H7 (cell line): ENCODE results near the gene COL8A2. TPM values are rescaled to one million over a fixed set of nuclear protein-coding genes. Genes with fewer than 3 reads are reported as not detected.
A peak's percentile ranks its signal among the peaks of the same experiment; 100 is the strongest.

ENCODE experiments used
- DNase-seq: peaks from one replicate; pipeline ENCODE4 v3.0.0; 2012
- H3K27me3 ChIP-seq: 2 replicates; pipeline ENCODE4 v1.6.0; 2011; ENCODE audit warnings: mild to moderate bottlenecking, low read length; ENCODE audit not compliant: control insufficient read depth, insufficient read depth
- H3K36me3 ChIP-seq: replicated peaks from 2 replicates; pipeline ENCODE4 v1.5.1; 2011; ENCODE audit warnings: low read length; ENCODE audit not compliant: control insufficient read depth, insufficient read depth
- H3K4me3 ChIP-seq: 2 replicates; pipeline ENCODE4 v1.5.1; 2011; ENCODE audit warnings: low read depth, mild to moderate bottlenecking, control low read depth, low read length, moderate library complexity; ENCODE audit not compliant: insufficient read depth
- total RNA-seq: library from RNA; depleted of rRNA; stranded (reverse); fragments of >200 nt; shearing (Covaris generic); gene quantifications from 2 replicates; pipeline ENCODE4 v1.2.3, GENCODE V29; 2014

COL8A2 gene
- total RNA-seq, 1 experiment from 2014 or later, result 1.6 TPM

GRCh38 chr1:36135796-36136195 lies 10.8 kb upstream of the COL8A2 start:
- no peaks in the 10 kb centered on the region for H3K27me3 ChIP-seq
- DNase-seq, result no peak
- peaks cover 11% of the 10 kb centered on the region for H3K36me3 ChIP-seq
- H3K4me3 ChIP-seq, result no peak overlapping the region

GRCh38 chr1:36135330-36135667 lies 10.3 kb upstream of the COL8A2 start:
- Histone ChIP-seq H3K4me3 (no peak overlapping the region), H3K36me3 (peaks cover 11% of the 10 kb centered on the region), H3K27me3 (no peaks in the 10 kb centered on the region)
- DNase-seq, result no peak

DNA sequence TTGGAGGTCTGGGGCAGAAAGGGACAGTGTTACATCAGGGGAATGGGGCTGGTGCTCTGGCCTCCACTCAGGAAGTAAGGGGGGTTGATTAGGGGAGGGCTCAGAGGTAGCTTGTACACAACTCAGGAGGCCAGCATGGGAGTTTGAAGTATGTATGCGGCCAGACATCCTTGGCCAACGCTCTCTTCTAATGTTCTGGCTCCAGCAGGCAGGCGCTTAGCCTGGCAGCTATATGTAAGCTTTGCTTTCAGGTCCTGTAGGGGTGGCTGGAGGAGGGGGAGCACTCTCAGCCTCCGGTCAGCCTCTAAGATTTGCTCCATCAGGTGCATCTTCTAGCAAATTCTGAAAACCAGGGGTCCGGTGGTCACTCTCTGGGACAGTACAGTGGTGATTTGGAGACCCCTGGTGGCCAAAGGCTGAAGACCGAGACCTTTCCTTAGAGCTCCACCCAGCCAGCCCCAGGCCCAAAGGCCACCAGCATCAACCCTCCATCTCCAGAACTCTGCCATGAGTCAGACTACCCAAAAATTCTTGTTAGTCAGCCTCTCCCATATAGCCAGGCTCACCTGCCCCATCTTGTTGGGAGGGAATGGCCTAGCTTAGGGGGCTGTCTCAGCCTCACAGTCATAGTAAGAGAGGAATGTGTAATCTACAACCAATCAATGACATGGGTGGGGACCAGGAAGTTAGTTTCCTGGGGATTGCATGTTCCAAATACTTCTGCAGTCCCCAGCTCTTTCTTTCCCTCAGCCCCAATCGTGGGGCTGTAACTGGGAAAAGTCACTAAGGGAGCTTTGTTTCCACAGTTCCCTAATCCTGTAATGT lies 9.7 kb upstream of the COL8A2 start:
- H3K36me3 ChIP-seq, result peaks cover 11% of the 10 kb centered on the region
- no peaks in the 10 kb centered on the region for H3K27me3 ChIP-seq
- no peak overlapping the region for H3K4me3 ChIP-seq
- peak; percentile 94 for DNase-seq

- peak; percentile 44 for DNase-seq
- Histone ChIP-seq H3K27me3 (no peaks in the 10 kb centered on the region), H3K4me3 (no peak overlapping the region), H3K36me3 (peaks cover 9% of the 10 kb centered on the region)
Measured at GRCh38 chr1:36134031-36134430, 9.0 kb upstream of the COL8A2 start.

DNA sequence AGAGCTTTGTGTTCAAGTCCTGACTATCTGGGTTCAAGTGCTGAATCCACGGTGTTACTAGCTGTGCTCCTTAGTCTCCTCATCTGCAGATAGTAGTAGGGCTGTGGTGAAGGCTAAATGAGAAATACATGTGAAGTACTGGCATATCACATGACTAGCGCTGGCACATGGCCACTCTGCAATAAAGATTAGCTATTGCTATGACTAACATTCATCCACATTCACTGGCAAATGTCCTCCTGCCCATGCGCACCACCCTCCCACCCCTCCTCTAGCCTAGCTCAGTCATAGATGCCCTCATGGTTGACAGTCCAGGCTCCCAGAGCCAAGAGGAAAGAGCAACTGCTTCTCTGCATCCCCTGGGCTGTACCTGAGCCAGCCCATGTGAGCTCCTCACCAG lies 8.5 kb upstream of the COL8A2 start:
- no peak overlapping the region for H3K4me3 ChIP-seq
- H3K36me3 ChIP-seq, result peaks cover 9% of the 10 kb centered on the region
- no peaks in the 10 kb centered on the region for H3K27me3 ChIP-seq
- no peak for DNase-seq

- peaks cover 3% of the 10 kb centered on the region for H3K36me3 ChIP-seq
- no peak overlapping the region for H3K4me3 ChIP-seq
- H3K27me3 ChIP-seq, result no peaks in the 10 kb centered on the region
- no peak for DNase-seq
Measured at GRCh38 chr1:36132029-36132428, 7.0 kb upstream of the COL8A2 start.

DNA sequence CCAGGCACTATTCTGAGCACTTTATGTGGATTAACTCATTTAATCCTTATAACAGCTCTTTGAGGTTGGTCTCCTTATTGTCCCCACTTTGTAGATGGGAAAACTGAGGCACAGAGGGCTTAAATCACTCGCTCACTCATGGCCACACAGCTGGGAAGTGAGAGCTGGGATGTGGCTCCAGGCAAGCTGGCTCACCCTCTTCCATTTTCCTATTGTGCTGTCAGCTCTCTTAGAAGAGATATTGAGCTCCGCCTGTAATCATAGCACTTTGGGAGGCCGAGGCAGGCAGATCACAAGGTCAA lies 3.8 kb upstream of the COL8A2 start:
- Histone ChIP-seq H3K27me3 (peaks cover 21% of the 10 kb centered on the region), H3K36me3 (no peaks in the 10 kb centered on the region), H3K4me3 (no peak overlapping the region)
- DNase-seq, result no peak

DNA sequence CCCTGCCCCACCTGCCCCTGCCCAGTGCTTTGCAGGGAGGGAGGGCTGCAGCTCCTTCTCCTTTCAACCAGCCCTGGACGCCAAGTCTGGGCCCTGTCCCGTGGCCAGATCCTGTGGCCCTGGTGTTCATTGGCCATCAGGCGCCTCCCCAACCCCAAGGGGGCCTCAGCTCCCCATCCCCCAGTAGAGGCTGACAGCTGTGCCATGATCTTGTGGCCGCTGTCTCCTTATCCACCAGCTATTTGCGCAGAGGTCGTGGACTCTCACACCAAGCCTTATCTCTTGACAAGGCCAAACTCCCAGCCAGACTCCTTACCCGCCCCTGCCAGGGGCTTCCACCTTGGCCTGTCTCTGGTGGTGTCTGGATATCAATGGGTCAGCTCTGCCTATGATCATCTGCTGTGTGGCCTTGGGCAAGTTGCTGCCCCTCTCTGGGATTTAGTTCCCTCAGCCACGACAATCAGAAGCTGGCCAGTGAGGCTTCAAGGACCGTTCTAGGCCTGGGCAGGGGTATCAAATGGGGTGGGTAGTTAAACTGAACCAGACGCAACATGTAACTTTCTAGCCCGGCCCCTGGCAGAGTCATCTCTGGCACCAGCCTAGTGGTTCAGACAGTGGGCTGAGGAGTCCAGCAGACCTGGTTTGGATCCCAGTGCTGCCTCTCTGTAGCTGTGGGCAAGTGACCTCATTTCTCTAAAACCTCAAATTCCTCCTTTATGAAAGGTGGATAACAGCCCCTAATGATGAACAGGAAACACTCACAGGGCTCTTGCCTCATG lies 3.3 kb upstream of the COL8A2 start:
- peak; percentile 54 for DNase-seq
- no peaks in the 10 kb centered on the region for H3K36me3 ChIP-seq
- H3K27me3 ChIP-seq, result peaks cover 27% of the 10 kb centered on the region
- H3K4me3 ChIP-seq, result no peak overlapping the region

DNA sequence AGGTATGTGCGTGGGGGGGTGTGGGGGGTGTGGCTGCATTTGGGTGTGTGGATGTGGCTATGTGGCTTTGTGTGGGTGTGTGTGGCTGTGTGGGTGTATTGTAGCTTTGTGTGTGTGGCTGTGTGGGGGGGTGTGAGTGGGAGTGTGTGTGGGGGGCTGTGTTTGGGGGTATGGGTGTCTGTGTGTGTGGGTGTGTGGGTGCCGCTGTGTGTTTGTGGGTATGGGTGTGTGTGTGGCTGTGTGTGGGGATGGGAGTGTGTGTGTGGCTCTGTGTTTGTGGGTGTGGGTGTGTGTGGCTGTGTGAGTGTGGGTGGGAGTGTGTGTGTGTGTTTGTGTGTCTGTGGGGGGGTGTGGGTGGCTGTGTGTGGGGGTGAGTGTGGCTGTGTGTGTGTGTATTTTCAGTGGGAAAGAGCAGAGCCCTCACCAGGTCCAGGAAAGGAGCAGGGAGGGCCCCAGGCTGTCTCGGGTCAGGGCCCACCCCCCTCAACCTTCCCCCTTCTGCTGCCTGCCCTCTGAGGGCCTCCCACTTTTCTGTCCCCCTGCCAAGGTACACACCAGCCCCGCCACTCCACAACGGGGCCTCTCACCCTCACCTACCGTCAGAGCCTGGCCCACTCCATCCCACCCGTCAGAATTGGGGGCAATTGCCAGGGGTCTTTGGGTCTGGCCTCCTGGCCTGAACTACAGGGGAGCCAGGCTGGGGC lies 1.9 kb upstream of the COL8A2 start:
- peak; percentile 50 for DNase-seq
- H3K4me3 ChIP-seq, result no peak overlapping the region
- peaks cover 40% of the 10 kb centered on the region for H3K27me3 ChIP-seq
- H3K36me3 ChIP-seq, result no peaks in the 10 kb centered on the region

- H3K27me3 ChIP-seq, result peaks cover 42% of the 10 kb centered on the region
- no peak overlapping the region for H3K4me3 ChIP-seq
- DNase-seq, result no peak
- no peaks in the 10 kb centered on the region for H3K36me3 ChIP-seq
Measured at GRCh38 chr1:36126005-36126716, 1.1 kb upstream of the COL8A2 start.

DNA sequence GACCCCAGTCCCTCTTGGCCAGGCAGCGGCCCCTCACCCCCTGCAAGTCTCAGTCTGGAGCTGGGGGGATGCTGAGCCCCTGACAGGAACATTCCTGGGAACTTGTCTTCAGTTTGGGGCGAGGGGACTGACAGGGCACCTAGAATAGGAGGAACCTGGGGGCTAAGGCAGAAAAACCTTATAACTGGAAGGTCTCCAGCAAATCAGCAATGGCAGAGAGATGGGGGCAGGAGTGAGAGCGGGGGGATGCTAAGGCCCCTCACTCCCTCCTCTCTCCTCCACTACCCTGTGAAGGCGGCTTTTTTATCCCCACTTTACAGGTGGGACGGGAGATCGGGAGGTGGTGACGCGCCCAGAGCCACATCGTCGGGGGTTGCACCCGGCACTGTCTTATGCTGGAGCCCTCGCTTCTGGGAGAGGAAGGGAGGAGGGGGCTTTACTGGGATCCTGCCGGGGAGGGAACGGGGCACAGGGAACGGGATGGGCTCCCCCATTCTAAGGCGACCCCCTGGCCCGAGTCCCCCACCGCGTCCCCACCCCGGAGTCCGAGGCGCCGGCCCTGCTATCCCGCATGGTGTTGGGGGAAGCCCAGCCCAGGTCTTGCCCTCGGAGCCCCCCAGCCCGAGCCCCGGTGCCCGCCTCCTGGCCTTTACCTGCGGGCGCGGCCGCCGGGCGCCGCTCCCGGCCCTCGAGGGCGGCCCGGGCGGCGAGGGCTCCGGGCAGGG lies 456 bp downstream of the COL8A2 start:
- Histone ChIP-seq H3K36me3 (no peaks in the 10 kb centered on the region), H3K27me3 (peaks cover 42% of the 10 kb centered on the region), H3K4me3 (peak overlapping the region; percentile 41)
- DNase-seq, result peak; percentile 82

GRCh38 chr1:36123356-36123755 lies 1.7 kb downstream of the COL8A2 start:
- Histone ChIP-seq H3K36me3 (no peaks in the 10 kb centered on the region), H3K4me3 (no peak overlapping the region), H3K27me3 (peaks cover 42% of the 10 kb centered on the region)
- peak; percentile 34 for DNase-seq

DNA sequence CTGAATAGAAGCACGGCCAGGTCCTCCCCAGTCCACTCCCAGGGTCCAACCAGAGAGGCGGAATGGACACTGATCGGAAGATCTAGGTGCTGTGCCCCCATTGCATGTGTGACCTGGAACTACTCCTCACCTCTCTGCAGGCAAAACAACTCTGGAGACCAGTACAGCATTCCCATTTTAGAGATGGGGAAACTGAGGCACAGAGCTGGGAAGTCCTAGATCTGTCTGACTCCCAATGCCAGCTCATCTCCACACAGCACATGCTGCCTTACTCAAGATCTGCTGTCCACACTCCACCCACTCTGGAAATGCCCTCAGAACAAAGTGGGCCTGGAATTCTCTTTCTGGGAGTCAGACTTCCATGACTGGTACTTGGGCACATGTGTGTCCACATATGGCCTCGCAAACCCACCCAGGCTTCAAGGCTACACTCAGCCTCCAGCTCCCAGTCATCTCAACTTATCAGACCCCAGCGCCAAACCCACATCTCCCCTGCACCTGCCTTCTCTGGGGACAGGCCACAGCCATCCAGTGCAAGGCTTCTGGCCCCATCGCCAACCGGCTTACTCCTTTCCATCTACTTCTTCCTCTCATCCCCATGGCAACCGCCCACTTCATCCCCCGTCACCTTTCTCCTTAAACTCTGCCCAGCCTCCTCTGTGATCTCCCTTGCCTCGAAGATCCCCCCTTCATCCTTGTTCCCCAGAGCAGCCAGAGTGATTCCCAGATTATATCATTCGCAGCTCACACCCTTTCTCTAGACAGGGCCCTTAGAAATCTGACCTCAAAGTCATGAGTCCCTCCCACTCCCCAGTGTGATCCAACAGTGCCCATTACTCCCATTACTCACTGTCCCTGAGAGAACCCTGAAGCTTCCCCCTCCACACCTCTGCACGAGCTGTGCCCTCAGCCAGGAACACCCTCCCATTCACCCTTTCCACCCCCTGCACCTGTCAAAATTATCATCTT lies 2.7 kb downstream of the COL8A2 start:
- DNase-seq, result peak; percentile 38
- H3K36me3 ChIP-seq, result no peaks in the 10 kb centered on the region
- H3K27me3 ChIP-seq, result peaks cover 42% of the 10 kb centered on the region
- no peak overlapping the region for H3K4me3 ChIP-seq
